T-helper 1 cell (primary cell): ENCODE measurements around the gene PLA2G4E.

Experiments
- DNase-seq, 5 donors: peaks; one replicate each; pipeline ENCODE4 v3.0.0-alpha.2; 2012 to 2020
- total RNA-seq, 4 donors: gene quantifications; one replicate each; lab custom pipeline; 2026; lab: John Stamatoyannopoulos, UW

The PLA2G4E gene
- 0 reads per million in 4 donors for total RNA-seq

DNA sequence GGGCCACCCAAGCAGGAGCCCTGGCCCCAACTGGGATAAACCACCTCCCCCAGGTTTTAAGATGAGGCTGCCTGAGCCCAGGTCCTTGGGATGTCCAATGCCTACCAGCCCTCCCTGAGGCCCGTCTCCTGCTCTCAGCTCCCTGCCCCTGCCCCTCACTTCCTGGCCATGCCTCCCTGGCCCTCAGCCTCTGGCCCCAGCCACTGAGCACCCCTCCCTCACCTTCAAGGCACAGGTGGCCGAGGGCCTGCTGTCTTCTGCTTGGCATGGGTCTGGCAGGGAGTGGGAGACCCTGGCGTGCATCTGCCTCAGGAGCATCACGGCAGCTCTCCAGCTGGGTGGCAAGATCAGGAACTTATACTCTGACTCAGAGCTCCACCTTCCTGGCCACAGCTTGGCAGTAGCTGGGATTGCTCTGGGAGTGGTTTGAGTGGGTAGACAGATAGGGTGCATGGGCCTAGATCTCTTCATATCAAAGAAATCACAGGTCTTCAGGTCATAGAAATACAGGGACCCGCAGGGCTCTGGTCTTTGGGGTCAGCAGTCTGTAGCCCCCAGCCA lies at the start of gene PLA2G4E:
Gene PLA2G4E, minus strand, starts transcription at position 330 of the 561 bp plus-strand sequence. Its CDS starts 12 bp downstream, at position 318.
- no peak for DNase-seq

GRCh38 chr15:42070279-42070975 lies 49.6 kb upstream of the PLA2G4E start:
- no peak for DNase-seq

DNA sequence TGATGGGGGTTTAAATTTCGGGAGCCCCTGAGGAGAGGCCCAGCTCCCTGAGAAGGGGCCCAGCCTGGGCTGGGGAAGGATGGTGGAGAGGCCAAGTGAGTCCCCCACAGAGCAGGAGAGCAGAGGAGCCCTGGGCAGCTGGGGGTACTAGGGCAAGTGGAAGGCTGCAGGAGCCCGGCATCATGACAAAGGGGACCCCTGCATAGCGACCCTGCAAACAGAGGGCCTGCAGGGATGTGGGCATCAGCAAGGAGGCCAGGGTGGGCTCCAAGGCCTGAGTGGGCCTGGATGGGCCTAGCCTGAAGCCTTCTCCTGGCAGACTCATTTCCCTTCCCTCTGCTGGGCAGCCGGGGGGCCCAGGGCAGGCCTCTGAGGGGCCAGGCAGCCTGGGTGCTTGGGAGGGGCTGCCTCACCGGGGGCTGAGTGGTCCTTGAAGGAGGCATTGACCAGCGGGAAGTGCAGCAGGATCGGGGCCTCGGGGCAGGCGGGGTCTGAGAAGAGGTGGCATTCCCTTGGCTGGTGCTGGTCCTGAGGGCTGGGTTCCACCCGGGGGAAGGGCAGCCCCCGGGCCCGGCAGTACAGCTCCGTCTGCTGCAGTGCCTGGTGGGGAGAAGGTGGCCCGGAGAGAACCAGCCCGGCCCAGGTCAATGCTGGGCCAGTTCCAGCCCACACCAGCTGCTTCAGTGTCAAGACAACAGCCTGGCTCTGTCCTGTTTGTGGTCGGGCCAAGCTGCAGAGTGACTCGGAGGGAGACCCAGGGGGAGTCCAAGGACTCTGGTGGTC lies 48.8 kb upstream of the PLA2G4E start:
- no peak for DNase-seq

GRCh38 chr15:42069025-42069424 lies 48.2 kb upstream of the PLA2G4E start:
- DNase-seq = no peak

DNA sequence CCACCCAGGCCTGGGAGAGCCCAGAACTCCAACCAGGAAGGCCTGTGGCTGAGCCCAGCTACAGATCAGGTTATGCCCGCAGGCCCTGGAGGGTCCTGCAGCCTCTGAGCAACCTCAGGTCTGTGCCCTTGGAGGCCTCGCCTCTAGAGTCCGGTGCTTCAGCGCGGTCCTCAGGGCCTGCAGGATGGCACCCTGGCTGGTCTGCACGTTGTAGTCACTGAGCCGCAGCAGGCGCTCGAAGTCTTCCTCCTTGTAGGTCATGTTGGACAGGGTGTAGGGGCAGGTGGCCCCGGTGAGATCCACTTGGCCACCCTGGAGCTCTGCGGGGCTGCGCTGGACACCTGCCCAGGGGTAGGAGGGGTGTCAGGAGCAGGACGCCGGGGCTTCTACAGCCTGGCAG lies 47.8 kb upstream of the PLA2G4E start:
- no peak for DNase-seq

DNA sequence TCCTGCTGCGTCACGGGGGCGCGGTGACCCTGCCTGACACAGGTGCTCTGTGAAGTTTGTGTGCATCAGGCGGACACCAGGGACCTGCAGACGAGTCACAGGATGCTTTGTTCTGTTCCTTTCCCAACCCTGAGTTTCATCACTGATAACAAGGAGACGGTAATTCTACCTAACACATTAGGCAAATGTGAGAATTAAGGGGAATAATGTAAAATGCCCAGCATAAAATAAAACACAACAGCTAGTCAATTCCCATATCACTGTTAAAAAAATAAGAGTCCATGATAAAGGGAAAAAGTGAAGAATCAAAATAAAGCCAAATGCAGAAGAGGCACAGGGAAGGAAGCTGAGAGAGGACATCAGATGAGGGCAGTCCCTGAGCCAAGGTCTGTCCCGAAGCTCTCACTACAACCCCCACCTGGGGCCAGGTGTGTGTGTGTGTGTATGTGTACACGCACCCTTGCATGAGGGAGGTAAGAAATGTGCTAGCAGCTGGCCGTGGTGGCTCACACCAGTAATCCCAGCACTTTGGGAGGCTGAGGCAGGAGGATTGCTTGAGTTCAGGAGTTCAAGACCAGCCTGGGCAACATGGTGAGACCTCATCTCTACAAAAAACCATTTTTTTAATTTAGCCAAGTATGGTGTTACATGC lies 46.0 kb upstream of the PLA2G4E start:
- no peak for DNase-seq

DNA sequence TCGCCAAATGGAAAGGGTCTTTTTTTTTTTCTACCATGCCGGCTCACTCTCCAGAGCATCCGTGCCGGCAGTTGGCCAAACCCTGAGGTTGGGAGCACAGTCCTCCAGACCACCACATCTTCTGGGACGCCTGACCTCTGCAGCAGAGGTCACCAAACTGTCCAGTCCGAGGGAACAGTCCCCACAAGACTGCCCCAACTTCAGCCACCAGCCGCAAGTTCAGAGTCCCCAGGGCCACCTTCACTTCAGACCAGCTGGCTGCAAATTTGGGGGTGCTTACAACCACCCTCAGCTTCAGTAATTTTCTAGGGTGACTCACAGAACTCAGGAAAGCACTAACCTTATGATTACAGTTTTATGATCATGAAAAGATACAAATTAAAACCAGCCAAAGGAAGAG lies 44.6 kb upstream of the PLA2G4E start:
- no peak for DNase-seq

DNA sequence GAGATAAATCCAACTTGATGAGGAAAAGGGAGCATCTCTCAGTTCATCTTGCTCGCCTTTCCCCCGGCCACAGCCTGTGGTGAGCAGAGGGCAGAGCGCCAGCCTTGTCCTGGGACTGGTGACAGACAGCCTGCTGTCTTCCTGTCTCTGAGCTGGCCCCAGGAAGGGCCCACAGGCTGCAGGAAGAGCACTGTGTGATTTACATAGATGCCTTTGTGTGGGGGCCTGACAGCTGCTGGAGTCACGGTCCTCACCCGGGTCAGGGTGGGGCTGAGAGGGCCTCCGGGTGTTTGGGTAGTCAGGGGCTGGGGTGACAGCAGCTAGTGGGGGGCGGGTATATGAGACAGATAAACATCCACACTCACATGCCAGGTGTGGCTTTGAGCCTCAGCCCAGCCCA lies 44.2 kb upstream of the PLA2G4E start:
- no peak for DNase-seq

DNA sequence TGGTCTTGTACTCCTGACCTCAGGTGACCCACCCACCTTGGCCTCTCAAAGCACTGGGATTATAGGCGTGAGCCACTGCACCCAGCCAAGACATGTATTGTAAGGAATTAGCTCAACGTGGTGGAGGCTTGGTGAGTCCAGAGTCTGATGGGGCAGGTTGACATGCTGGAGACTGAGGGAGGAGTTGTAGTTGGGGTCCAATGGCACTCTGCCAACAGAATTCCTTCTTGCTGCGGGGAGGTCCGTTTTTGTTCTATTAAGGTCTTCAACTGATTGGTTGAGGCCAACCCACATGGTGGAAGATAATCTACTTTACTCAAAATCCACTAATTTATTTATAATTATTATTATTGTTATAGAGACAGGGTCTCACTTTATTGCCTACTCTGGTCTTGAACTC lies 43.4 kb upstream of the PLA2G4E start:
- DNase-seq = no peak

GRCh38 chr15:42063122-42063848 lies 42.4 kb upstream of the PLA2G4E start:
- no peak for DNase-seq

- no peak for DNase-seq
Measured at GRCh38 chr15:42062284-42062806, 41.5 kb upstream of the PLA2G4E start.

DNA sequence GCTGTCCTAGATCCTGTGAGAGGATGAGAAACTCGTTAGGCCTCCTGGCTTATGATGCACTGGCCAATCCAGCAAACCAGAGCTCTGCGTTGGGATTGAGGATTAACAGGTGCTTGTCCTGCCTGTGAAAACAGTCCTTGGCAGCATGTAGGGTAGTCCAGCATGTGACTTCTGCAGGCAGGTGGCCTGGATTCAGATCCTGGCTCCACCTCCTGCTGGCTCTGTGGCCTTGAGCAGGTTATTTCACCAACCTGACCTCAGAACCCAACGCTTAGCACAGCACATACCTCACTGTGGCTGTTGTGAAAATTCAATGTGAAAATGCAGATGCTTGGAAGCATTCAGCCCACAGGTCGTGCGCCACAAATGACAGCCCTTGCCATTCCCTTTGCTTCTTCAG lies 40.0 kb upstream of the PLA2G4E start:
- DNase-seq = no peak

DNA sequence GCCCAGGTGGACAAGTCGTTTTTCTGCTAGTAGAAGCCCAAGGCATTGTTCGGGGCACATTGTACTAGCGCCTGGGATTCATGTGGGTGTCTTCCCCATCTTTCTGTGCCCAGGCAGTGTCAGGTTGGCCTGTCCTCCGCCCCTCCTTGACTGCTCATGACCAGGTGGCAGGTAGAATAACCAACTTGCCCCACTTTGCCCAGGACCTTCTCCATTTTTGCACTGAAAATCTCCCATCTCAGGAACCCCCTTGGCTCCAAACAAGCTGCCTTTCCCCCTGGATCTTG lies 39.6 kb upstream of the PLA2G4E start:
- no peak for DNase-seq

- peak in 4 of 5 donors; percentile 47 to 69 (median 52) for DNase-seq
Measured at GRCh38 chr15:42059661-42060476, 39.0 kb upstream of the PLA2G4E start.

- DNase-seq = no peak
Measured at GRCh38 chr15:42058791-42059190, 37.9 kb upstream of the PLA2G4E start.

GRCh38 chr15:42057799-42058646 lies 37.2 kb upstream of the PLA2G4E start:
- no peak for DNase-seq

GRCh38 chr15:42056934-42057798 lies 36.3 kb upstream of the PLA2G4E start:
- peak in 4 of 5 donors; percentile 31 to 60 (median 38) for DNase-seq

DNA sequence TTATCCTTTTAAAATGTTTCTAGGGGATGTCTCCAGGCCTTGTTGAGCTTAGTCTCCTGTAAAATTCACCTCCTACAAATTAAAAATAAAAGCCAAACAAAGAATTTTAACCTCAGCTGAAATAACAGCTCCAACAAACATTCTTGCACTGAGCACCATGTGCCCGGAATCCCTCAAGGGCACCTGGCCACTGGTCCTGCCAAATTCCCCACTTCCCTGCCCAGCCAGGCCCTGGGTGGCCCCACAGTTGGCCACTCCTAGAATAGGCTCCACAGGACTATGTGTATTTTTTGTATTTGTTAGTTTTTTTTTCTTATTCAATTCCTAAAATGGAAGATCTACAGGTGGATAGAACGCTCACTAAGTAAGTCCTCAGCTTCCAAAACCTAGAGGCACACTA lies 33.1 kb upstream of the PLA2G4E start:
- DNase-seq = no peak

- DNase-seq = no peak
Measured at GRCh38 chr15:42053010-42053409, 32.2 kb upstream of the PLA2G4E start.
